ENCODE results near the gene LTBP1.
A peak's percentile ranks its signal among the peaks of the same experiment; 100 is the strongest.
"Not testable (repeated sequence)": the region's sequence is repeated elsewhere in the genome, so short reads cannot be mapped to it uniquely, and the experiment has no call there.

Gene LTBP1

GRCh38 chr2:33229646-33230045, 282.9 kb downstream of the LTBP1 start:
- DNase-seq (ENCODE audit: low spot score) = no peak

DNA sequence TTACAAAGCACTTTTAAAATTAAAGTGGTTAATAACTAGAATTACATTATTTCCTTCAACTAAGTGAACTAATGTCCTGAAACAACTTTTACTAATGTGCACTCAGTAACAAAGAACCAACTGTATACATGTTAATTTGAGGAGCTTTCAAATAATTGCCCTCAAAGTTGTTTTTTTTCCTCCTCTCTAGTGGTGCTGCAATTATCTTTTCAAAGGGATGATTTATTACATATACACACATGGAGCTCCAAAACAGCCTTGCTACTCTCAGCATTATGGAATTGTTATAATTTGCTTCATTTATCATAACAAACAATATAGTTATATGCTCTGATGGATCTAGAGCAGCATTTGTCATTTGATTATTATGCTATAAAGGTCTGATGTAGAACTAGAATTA, 283.4 kb downstream of the LTBP1 start:
- DNase-seq (ENCODE audit: low spot score) = no peak

- DNase-seq (ENCODE audit: low spot score) = no peak
These were observed 284.1 kb downstream of the LTBP1 start for GRCh38 chr2:33230842-33231241.

DNA sequence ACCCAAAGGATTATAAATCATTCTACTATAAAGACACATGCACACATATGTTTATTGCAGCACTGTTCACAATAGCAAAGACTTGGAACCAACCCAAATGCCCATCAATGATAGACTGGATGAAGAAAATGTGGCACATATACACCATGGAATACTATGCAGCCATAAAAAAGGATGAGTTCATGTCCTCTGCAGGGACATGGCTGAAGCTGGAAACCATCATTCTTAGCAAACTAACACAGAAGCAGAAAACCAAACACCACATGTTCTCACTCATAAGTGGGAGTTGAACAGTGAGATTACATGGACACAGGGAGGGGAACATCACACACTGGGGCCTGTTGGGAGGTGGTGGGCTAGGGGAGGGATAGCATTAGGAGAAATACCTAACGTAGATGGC, 288.8 kb downstream of the LTBP1 start:
- DNase-seq (ENCODE audit: low spot score) = not testable (repeated sequence)

- no peak for DNase-seq (ENCODE audit: low spot score)
These were observed 290.0 kb downstream of the LTBP1 start for GRCh38 chr2:33236482-33237385.

DNA sequence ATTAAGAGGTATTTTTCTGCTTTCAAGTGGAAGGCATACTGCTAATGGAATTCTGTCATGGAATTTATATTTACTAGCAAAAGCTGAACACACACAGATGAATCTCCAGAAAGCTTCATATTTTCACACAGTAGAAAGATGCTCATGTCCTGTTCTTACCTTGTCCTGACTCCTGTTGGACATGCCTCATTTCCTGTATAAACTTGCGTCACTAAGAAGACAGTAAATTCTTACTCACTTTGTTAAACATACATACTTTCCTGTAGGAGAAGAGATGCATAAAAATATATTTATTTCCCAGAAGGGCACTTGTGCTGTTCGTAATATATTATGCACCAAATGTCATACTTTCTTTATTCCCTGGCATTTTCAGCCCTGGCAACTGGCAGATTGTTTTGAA, 291.4 kb downstream of the LTBP1 start:
- DNase-seq (ENCODE audit: low spot score) = no peak

DNA sequence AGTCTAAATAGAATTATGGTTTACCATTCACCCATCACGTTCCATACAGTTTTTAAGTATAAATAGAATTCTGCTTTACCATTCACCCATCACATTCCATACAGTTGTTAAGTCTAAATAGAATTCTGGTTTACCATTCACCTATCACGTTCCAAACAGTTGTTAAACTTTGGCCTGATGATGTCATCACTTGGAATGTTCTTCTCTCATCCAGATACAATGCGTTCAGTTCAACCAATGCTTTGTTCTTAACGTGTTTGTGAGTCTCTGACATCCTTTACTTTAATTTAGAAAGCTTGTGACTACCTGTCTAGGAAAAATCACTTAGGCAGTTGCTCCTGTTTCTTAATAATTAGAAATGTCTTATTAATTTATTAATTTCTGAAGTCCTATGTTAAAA, 293.4 kb downstream of the LTBP1 start:
- DNase-seq (ENCODE audit: low spot score) = no peak

DNA sequence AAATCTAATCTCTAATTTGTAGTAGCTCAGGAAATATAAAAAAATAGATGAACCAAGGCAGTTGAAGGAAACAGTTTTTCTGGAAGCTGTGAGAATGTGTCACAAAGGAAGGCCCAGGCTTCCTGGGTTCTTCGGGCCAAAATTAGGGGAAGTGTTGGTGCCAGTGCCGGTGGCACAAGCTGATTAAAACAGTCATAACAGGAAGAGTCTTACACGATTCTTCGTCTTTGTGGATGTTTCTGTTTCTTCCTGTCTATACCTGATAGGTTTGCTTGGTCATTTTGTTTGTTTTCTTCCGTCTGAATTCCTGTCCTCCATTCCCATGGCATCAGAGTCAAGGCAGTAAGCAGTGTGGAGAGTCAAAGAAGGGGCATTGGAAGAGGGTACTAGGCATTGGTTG, 294.3 kb downstream of the LTBP1 start:
- DNase-seq (ENCODE audit: low spot score) = no peak

DNA sequence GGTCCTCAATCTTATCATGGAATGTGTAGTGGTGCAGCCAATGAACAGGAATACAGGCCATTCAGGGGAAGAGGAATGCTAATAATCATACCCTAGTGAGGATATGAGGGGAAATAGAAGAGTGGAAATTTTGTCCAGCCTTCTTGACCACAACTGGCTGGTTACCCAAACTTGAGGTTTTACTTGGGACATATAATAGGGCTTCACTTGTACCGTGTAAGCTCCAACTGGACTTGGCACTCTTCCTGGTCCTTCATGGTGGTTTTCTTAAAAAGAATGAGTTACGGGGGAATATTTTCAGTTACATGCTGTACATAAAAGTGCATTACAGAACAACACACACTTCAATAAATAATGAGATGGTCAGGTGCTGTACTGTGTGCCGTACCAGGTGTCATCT, 294.8 kb downstream of the LTBP1 start:
- DNase-seq (ENCODE audit: low spot score) = no peak

DNA sequence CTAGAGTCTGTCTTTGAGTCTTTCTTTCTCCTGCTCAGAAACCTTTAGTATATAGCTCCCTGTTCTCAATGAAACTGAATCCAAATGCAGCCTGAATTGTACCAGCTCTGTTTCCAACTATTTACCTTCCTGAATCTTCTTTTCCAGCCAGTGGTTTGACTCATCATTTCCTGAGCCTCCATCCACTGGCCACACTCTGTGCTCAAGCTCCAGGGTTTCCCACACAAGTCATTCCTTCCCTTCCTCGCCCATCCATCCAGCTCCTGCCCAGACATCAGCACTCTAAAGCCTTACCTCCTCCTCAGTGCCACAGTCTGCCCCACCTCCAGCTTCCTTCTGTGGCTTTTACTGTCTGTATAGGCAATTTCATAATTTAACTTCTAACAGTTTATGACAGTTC, 296.1 kb downstream of the LTBP1 start:
- DNase-seq (ENCODE audit: low spot score) = no peak

DNA sequence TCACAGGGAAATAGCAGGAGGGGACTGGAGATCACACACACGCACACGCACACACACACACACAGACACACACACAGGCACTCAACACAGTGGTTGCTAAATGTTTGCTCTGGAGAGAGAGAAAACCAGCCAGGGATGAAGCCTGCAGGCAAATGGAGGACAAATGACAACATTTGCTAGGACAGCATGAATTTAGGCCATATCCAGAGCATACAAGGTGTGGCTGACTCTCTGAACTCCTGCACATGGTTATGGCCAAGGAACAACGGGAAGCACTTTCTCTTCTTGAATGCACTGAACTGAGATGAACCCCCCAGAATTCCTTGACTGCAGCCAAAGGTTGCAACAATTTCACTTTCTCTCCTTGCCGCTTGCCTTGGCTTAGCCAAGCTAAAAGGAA, 299.7 kb downstream of the LTBP1 start:
- peak; percentile 1 for DNase-seq (ENCODE audit: low spot score)

- DNase-seq (ENCODE audit: low spot score) = no peak
These were observed 300.6 kb downstream of the LTBP1 start for GRCh38 chr2:33247365-33247764.

GRCh38 chr2:33250417-33251029, 303.8 kb downstream of the LTBP1 start:
- DNase-seq (ENCODE audit: low spot score) = no peak

- DNase-seq (ENCODE audit: low spot score) = no peak
These were observed 309.5 kb downstream of the LTBP1 start for GRCh38 chr2:33256162-33256755.

- no peak for DNase-seq (ENCODE audit: low spot score)
These were observed 311.6 kb downstream of the LTBP1 start for GRCh38 chr2:33258387-33258786.

DNA sequence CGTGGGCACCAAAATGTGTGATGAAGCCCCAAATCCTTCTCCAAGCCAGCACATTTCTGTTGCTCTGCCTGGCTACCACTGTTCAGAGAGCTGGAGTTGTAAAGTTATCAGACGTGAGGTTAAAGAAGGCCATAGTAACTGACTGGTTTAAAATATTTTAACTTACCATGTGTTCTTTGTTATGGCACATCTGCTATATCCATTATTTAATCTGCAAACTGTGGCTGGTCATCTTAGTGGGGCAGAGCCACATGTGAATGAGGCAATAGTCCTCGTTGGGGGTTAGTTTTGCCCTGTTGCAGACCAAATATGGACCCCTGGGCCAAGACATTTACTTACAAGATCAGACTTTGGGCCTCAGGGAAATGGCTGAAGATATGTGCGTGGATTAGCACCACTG, 315.3 kb downstream of the LTBP1 start:
- DNase-seq (ENCODE audit: low spot score) = no peak

GRCh38 chr2:33264766-33265165, 318.0 kb downstream of the LTBP1 start:
- no peak for DNase-seq (ENCODE audit: low spot score)

- DNase-seq (ENCODE audit: low spot score) = no peak
These were observed 319.0 kb downstream of the LTBP1 start for GRCh38 chr2:33265584-33266338.

- no peak for DNase-seq (ENCODE audit: low spot score)
These were observed 319.7 kb downstream of the LTBP1 start for GRCh38 chr2:33266467-33266866.

DNA sequence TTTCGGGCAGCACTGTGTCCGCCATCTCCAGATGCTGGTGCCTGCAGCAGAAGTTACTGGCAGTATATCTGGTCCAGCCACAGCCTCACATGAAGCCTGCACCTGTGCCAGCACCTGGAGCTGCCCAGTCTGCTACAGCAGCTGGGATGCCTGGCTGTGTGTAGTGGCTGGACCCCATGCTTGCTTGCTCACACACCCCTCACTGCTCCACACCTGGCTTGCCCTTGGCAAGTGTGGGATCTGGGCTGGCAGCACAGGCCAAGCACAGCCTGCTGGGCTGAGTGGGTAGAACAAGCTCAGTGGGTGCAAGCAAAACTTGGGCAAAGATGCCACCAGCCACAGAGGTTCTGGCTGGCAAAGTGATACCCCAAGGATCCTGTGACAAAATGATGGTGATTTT, 320.3 kb downstream of the LTBP1 start:
- no peak for DNase-seq (ENCODE audit: low spot score)

DNA sequence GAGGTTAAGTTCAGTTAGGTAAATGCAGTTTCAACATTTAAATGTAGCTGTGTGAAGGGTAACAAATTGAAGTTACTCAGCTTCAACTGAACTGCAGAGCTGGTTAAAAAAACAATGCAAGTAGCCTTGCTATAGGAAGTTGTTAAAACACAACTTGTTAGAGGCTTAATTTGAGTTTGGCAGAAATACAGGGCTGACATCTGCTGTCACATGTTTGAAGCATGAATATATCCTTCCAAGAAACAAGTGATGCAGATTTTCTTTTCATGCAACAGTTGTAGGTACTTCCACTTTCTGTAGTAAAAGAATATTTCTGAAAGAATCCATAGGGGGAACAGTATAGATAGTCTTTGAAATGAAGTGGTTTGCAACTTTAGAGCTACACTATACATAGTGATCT, 321.0 kb downstream of the LTBP1 start:
- DNase-seq (ENCODE audit: low spot score) = no peak

- DNase-seq (ENCODE audit: low spot score) = no peak
These were observed 321.6 kb downstream of the LTBP1 start for GRCh38 chr2:33268246-33268831.
